HepG2 (cell line): ENCODE measurements around the gene AP4M1. TPM values are rescaled to one million over a fixed set of nuclear protein-coding genes. Genes with fewer than 3 reads are reported as not detected.
A peak's percentile ranks its signal among the peaks of the same experiment; 100 is the strongest.

Experiments used
- ATRX ChIP-seq: sonication (generic); formaldehyde crosslinking; IDR thresholded peaks from 2 replicates; pipeline ENCODE4 v1.4.0; 2020; ENCODE audit warnings: missing genetic modification reagents, borderline replicate concordance
- HOXA3 ChIP-seq: sonication (generic); formaldehyde crosslinking; IDR thresholded peaks from 2 replicates; pipeline ENCODE4 v1.5.0; 2020; ENCODE audit warnings: missing genetic modification reagents
- JDP2 ChIP-seq: sonication (generic); formaldehyde crosslinking; IDR thresholded peaks from 2 replicates; pipeline ENCODE4 v1.8.1; 2022; ENCODE audit warnings: missing genetic modification reagents, borderline replicate concordance
- LCORL ChIP-seq, 2 experiments: fragments of 450-650 bp in 1 of 2; sonication (generic) in 1 of 2; formaldehyde crosslinking in 1 of 2; IDR thresholded peaks; 2 replicates each; pipeline versions ENCODE4 v1.5.0 to v1.6.1; 2017 to 2020; ENCODE audit warnings: antibody characterized with exemption in 1 of 2, missing genetic modification reagents in 1 of 2
- MXD4 ChIP-seq: IDR thresholded peaks from 2 replicates; pipeline ENCODE4 v1.6.1; 2016; ENCODE audit warnings: mild to moderate bottlenecking, missing biosample characterization, missing genetic modification reagents
- NAIF1 ChIP-seq: sonication (generic); formaldehyde crosslinking; IDR thresholded peaks from 2 replicates; pipeline ENCODE4 v1.5.0; 2020; ENCODE audit warnings: mild to moderate bottlenecking, missing genetic modification reagents, borderline replicate concordance
- NONO ChIP-seq, 2 experiments: fragments of 450-650 bp in 1 of 2; sonication (generic) in 1 of 2; formaldehyde crosslinking in 1 of 2; IDR thresholded peaks in 1 of 2; conservative IDR thresholded peaks in 1 of 2; 2 replicates each; pipeline versions ENCODE4 v1.6.1 to v1.8.0; 2017 to 2022; ENCODE audit warnings: mild to moderate bottlenecking in 1 of 2, missing genetic modification reagents in 1 of 2, moderate library complexity in 1 of 2
- SOX13 ChIP-seq, 3 experiments: fragments of 450-650 bp in 1 of 3; sonication (generic) in 1 of 3; formaldehyde crosslinking in 1 of 3; IDR thresholded peaks in 2 of 3; conservative IDR thresholded peaks in 1 of 3; 2 replicates each; pipeline versions ENCODE4 v1.5.0 to v1.6.1; 2016 to 2020; ENCODE audit warnings: antibody characterized with exemption in 1 of 3, mild to moderate bottlenecking in 1 of 3, missing compliant biosample characterization in 1 of 3, missing genetic modification reagents in 1 of 3, moderate library complexity in 1 of 3
- TMF1 ChIP-seq: sonication (generic); formaldehyde crosslinking; IDR thresholded peaks from 2 replicates; pipeline ENCODE4 v1.8.1; 2022; ENCODE audit warnings: low read depth, missing genetic modification reagents
- TOPORS ChIP-seq: sonication (generic); formaldehyde crosslinking; IDR thresholded peaks from 2 replicates; pipeline ENCODE4 v1.8.0; 2023; ENCODE audit warnings: mild to moderate bottlenecking, missing genetic modification reagents
- ZBTB21 ChIP-seq: sonication (generic); formaldehyde crosslinking; IDR thresholded peaks from 2 replicates; pipeline ENCODE4 v1.4.0; 2020; ENCODE audit warnings: missing genetic modification reagents
- ZNF24 ChIP-seq: fragments of 450-650 bp; IDR thresholded peaks from 2 replicates; pipeline ENCODE4 v1.6.1; 2017; ENCODE audit warnings: antibody characterized with exemption, mild to moderate bottlenecking
- ZSCAN20 ChIP-seq: sonication (generic); formaldehyde crosslinking; IDR thresholded peaks from 2 replicates; pipeline ENCODE4 v1.4.0; 2020; ENCODE audit warnings: missing genetic modification reagents, mild to moderate bottlenecking, borderline replicate concordance
- ZSCAN25 ChIP-seq: sonication (generic); formaldehyde crosslinking; IDR thresholded peaks from 2 replicates; pipeline ENCODE4 v1.8.0; 2022; ENCODE audit warnings: mild to moderate bottlenecking, missing genetic modification reagents
- polyA plus RNA-seq, 8 experiments: library from polyadenylated mRNA; depleted of rRNA in 3 of 8; stranded (reverse) in 7 of 8; unstranded in 1 of 8; fragments of >200 nt; fragmentation: Illumina TruSeq in 4 of 8; extraction: Trizol in 4 of 8; gene quantifications; 2 replicates each; pipeline versions ENCODE4 v1.2.1 to v1.2.3, GENCODE V29; 2011 to 2016; ENCODE audit warnings: low read depth in 4 of 8, missing spikeins in 1 of 8, mixed read lengths in 1 of 8; ENCODE audit not compliant: insufficient read depth in 1 of 8
- total RNA-seq, 5 experiments: library from RNA; depleted of rRNA; stranded (reverse); fragments of >200 nt; fragmentation: Illumina TruSeq; extraction: Trizol; gene quantifications; 2 replicates each; pipeline ENCODE4 v1.2.3, GENCODE V29; 2016; ENCODE audit warnings: low read depth in 1 of 5
- TF ChIP-seq, protein P1 (sequence below): sonication (generic); formaldehyde crosslinking; IDR thresholded peaks from 2 replicates; pipeline ENCODE4 v1.4.0; 2020; ENCODE audit warnings: missing genetic modification reagents, borderline replicate concordance
- TF ChIP-seq, protein P2 (sequence below): sonication (generic); formaldehyde crosslinking; IDR thresholded peaks from 2 replicates; pipeline ENCODE4 v1.4.0; 2020; ENCODE audit warnings: mild to moderate bottlenecking, low read depth, missing genetic modification reagents
- TF ChIP-seq, protein P3 (sequence below): sonication (generic); formaldehyde crosslinking; conservative IDR thresholded peaks from 2 replicates; pipeline ENCODE4 v1.8.0; 2022; ENCODE audit warnings: low read depth, missing genetic modification reagents
- TF ChIP-seq, protein P4 (sequence below): sonication (generic); formaldehyde crosslinking; IDR thresholded peaks from 2 replicates; pipeline ENCODE4 v1.4.0; 2020; ENCODE audit warnings: missing genetic modification reagents, mild to moderate bottlenecking, borderline replicate concordance
- TF ChIP-seq, protein P5 (sequence below): sonication (generic); formaldehyde crosslinking; IDR thresholded peaks from 2 replicates; pipeline ENCODE4 v1.5.0; 2020; ENCODE audit warnings: mild to moderate bottlenecking, missing genetic modification reagents, borderline replicate concordance

The AP4M1 gene
- total and polyA plus RNA-seq, 2 of the 13 experiments (the other 11 are each of a cell fraction or from before 2014, with no cell fraction given), result 6.3 to 9.7 TPM

DNA sequence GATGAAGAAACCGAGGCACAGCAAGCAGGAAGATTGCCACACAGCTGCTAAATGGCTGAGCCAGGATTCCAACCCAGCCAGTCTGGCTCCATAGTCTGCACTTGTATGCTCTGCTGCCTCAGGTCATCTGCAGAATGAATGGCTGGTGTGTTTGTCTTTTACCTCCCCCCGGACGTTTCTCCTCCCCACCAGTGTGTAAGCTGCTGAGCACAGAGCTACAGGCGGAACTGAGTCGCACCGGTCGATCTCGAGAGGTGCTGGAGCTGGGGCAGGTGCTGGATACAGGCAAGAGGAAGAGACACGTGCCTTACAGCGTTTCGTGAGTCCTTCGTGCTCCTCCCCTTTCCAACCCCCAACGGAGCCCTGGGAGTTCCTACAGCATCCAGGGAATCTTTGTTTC lies 20.6 kb downstream of the AP4M1 start (continued):
- TF ChIP-seq, protein P1, sequence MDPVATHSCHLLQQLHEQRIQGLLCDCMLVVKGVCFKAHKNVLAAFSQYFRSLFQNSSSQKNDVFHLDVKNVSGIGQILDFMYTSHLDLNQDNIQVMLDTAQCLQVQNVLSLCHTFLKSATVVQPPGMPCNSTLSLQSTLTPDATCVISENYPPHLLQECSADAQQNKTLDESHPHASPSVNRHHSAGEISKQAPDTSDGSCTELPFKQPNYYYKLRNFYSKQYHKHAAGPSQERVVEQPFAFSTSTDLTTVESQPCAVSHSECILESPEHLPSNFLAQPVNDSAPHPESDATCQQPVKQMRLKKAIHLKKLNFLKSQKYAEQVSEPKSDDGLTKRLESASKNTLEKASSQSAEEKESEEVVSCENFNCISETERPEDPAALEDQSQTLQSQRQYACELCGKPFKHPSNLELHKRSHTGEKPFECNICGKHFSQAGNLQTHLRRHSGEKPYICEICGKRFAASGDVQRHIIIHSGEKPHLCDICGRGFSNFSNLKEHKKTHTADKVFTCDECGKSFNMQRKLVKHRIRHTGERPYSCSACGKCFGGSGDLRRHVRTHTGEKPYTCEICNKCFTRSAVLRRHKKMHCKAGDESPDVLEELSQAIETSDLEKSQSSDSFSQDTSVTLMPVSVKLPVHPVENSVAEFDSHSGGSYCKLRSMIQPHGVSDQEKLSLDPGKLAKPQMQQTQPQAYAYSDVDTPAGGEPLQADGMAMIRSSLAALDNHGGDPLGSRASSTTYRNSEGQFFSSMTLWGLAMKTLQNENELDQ (CRISPR knock-in tag), result no peak
- no peak for TF ChIP-seq ZBTB21
- no peak for TF ChIP-seq JDP2 (CRISPR knock-in tag)
- TF ChIP-seq, protein P2, sequence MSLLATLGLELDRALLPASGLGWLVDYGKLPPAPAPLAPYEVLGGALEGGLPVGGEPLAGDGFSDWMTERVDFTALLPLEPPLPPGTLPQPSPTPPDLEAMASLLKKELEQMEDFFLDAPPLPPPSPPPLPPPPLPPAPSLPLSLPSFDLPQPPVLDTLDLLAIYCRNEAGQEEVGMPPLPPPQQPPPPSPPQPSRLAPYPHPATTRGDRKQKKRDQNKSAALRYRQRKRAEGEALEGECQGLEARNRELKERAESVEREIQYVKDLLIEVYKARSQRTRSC (CRISPR knock-in tag), result no peak
- TF ChIP-seq, protein P3, sequence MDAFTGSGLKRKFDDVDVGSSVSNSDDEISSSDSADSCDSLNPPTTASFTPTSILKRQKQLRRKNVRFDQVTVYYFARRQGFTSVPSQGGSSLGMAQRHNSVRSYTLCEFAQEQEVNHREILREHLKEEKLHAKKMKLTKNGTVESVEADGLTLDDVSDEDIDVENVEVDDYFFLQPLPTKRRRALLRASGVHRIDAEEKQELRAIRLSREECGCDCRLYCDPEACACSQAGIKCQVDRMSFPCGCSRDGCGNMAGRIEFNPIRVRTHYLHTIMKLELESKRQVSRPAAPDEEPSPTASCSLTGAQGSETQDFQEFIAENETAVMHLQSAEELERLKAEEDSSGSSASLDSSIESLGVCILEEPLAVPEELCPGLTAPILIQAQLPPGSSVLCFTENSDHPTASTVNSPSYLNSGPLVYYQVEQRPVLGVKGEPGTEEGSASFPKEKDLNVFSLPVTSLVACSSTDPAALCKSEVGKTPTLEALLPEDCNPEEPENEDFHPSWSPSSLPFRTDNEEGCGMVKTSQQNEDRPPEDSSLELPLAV, result no peak
- TF ChIP-seq SOX13 (IDR thresholded peaks at IDR 0.05), result no peak
- TF ChIP-seq SOX13 (CRISPR knock-in tag; conservative IDR thresholded peaks at IDR 0.05 in 1 of 2, IDR thresholded peaks at IDR 0.05 in 1 of 2), result peak in 1 of 2 experiments; percentile 48; a peak in 1 of 4 replicates
- TF ChIP-seq NONO (IDR thresholded peaks at IDR 0.05), result no peak
- peak; percentile 88 for TF ChIP-seq NONO (CRISPR knock-in tag; conservative IDR thresholded peaks at IDR 0.05)
- TF ChIP-seq, protein P4, sequence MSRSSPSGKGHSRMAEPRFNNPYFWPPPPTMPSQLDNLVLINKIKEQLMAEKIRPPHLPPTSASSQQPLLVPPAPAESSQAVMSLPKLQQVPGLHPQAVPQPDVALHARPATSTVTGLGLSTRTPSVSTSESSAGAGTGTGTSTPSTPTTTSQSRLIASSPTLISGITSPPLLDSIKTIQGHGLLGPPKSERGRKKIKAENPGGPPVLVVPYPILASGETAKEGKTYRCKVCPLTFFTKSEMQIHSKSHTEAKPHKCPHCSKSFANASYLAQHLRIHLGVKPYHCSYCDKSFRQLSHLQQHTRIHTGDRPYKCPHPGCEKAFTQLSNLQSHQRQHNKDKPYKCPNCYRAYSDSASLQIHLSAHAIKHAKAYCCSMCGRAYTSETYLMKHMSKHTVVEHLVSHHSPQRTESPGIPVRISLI (CRISPR knock-in tag), result peak; percentile 65; the same call in 1 of the 2 replicates
- peak; percentile 70 for TF ChIP-seq HOXA3
- TF ChIP-seq LCORL (IDR thresholded peaks at IDR 0.05), result no peak
- no peak for TF ChIP-seq LCORL (CRISPR knock-in tag; IDR thresholded peaks at IDR 0.05)
- no peak for TF ChIP-seq ZSCAN25
- TF ChIP-seq, protein P5, sequence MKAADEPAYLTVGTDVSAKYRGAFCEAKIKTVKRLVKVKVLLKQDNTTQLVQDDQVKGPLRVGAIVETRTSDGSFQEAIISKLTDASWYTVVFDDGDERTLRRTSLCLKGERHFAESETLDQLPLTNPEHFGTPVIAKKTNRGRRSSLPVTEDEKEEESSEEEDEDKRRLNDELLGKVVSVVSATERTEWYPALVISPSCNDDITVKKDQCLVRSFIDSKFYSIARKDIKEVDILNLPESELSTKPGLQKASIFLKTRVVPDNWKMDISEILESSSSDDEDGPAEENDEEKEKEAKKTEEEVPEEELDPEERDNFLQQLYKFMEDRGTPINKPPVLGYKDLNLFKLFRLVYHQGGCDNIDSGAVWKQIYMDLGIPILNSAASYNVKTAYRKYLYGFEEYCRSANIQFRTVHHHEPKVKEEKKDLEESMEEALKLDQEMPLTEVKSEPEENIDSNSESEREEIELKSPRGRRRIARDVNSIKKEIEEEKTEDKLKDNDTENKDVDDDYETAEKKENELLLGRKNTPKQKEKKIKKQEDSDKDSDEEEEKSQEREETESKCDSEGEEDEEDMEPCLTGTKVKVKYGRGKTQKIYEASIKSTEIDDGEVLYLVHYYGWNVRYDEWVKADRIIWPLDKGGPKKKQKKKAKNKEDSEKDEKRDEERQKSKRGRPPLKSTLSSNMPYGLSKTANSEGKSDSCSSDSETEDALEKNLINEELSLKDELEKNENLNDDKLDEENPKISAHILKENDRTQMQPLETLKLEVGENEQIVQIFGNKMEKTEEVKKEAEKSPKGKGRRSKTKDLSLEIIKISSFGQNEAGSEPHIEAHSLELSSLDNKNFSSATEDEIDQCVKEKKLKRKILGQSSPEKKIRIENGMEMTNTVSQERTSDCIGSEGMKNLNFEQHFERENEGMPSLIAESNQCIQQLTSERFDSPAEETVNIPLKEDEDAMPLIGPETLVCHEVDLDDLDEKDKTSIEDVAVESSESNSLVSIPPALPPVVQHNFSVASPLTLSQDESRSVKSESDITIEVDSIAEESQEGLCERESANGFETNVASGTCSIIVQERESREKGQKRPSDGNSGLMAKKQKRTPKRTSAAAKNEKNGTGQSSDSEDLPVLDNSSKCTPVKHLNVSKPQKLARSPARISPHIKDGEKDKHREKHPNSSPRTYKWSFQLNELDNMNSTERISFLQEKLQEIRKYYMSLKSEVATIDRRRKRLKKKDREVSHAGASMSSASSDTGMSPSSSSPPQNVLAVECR (CRISPR knock-in tag), result peak; percentile 41; the same call in 1 of the 2 replicates
- TF ChIP-seq MXD4 (CRISPR knock-in tag), result peak; percentile 67; the same call in 1 of the 2 replicates
- TF ChIP-seq ZSCAN20 (CRISPR knock-in tag), result no peak
- no peak for TF ChIP-seq ATRX
- TF ChIP-seq ZNF24, result no peak
- TF ChIP-seq NAIF1 (CRISPR knock-in tag), result no peak
- TF ChIP-seq TOPORS (CRISPR knock-in tag), result no peak
- no peak for TF ChIP-seq TMF1 (CRISPR knock-in tag)
